GM19455 (cell line): ENCODE data around the gene PSMD6.

Experiments used
- ATAC-seq: cut with Tn5 transposase; IDR thresholded peaks from one replicate; pipeline ENCODE4 v1.9.1; 2021; ENCODE audit not compliant: unreplicated experiment

PSMD6 gene

GRCh38 chr3:64023187-64023860 lies at the start of gene PSMD6:
Gene PSMD6, minus strand, starts transcription at chr3:64023494. Its CDS starts 75 bp downstream, at chr3:64023419.
- peak; percentile 95 for ATAC-seq

- ATAC-seq: no peak
Observed at GRCh38 chr3:64072126-64072525, 48.8 kb upstream of the PSMD6 start.

- no peak for ATAC-seq
Observed at GRCh38 chr3:64070704-64071103, 47.4 kb upstream of the PSMD6 start.

- ATAC-seq: no peak
Observed at GRCh38 chr3:64067506-64068346, 44.4 kb upstream of the PSMD6 start.

- no peak for ATAC-seq
Observed at GRCh38 chr3:64064804-64065203, 41.5 kb upstream of the PSMD6 start.

GRCh38 chr3:64063983-64064438 lies 40.7 kb upstream of the PSMD6 start:
- ATAC-seq: no peak

- ATAC-seq: no peak
Observed at GRCh38 chr3:64063207-64063982, 40.1 kb upstream of the PSMD6 start.

- ATAC-seq: no peak
Observed at GRCh38 chr3:64061628-64062027, 38.3 kb upstream of the PSMD6 start.

GRCh38 chr3:64059484-64060175 lies 36.3 kb upstream of the PSMD6 start:
- no peak for ATAC-seq

- no peak for ATAC-seq
Observed at GRCh38 chr3:64058566-64058965, 35.3 kb upstream of the PSMD6 start.

GRCh38 chr3:64057231-64057630 lies 33.9 kb upstream of the PSMD6 start:
- ATAC-seq: no peak

GRCh38 chr3:64056606-64057180 lies 33.4 kb upstream of the PSMD6 start:
- no peak for ATAC-seq

GRCh38 chr3:64055076-64055475 lies 31.8 kb upstream of the PSMD6 start:
- ATAC-seq: no peak

GRCh38 chr3:64054488-64054887 lies 31.2 kb upstream of the PSMD6 start:
- no peak for ATAC-seq

GRCh38 chr3:64053581-64053980 lies 30.3 kb upstream of the PSMD6 start:
- ATAC-seq: no peak

GRCh38 chr3:64053117-64053516 lies 29.8 kb upstream of the PSMD6 start:
- ATAC-seq: no peak

- ATAC-seq: no peak
Observed at GRCh38 chr3:64049832-64050231, 26.5 kb upstream of the PSMD6 start.

GRCh38 chr3:64049136-64049535 lies 25.8 kb upstream of the PSMD6 start:
- no peak for ATAC-seq

- no peak for ATAC-seq
Observed at GRCh38 chr3:64048631-64049061, 25.4 kb upstream of the PSMD6 start.

GRCh38 chr3:64047787-64048186 lies 24.5 kb upstream of the PSMD6 start:
- no peak for ATAC-seq
